B cell (primary cell): ENCODE measurements around the gene KIRREL3. TPM values are rescaled to one million over a fixed set of nuclear protein-coding genes. Genes with fewer than 3 reads are reported as not detected.

Experiments
- ATAC-seq: fragments of 200-7000 bp; cut with Tn5 transposase; one replicate; pipeline ENCODE4 v1.10.0; 2021; ENCODE audit warnings: low read depth, mild to moderate bottlenecking, moderate number of reproducible peaks, moderate library complexity
- CTCF ChIA-PET: fragments of 350-600 bp; sonication (Branson Sonifier 250); formaldehyde crosslinking; loops from one replicate; lab custom pipeline; 2021; ENCODE audit warnings: antibody characterized with exemption, inconsistent platforms; lab: Charles Lee
- POLR2A ChIA-PET: fragments of 350-600 bp; sonication (Branson Sonifier 250); formaldehyde crosslinking; loops from one replicate; lab custom pipeline; 2021; ENCODE audit warnings: antibody characterized with exemption; lab: Charles Lee
- DNase-seq: peaks from one replicate; pipeline ENCODE4 v3.0.0; 2013
- H2AFZ ChIP-seq: 2 replicates; pipeline ENCODE4 v1.6.1; 2012; ENCODE audit warnings: mild to moderate bottlenecking, low read depth, low read length; ENCODE audit not compliant: insufficient read depth, poor library complexity, severe bottlenecking
- H3K27ac ChIP-seq, 2 donors: 1 replicate in 1 of 2; 2 replicates in 1 of 2; pipeline ENCODE4 v1.5.1; 2012 to 2013; ENCODE audit warnings: low read length in 2 of 2, mild to moderate bottlenecking in 2 of 2, moderate library complexity in 1 of 2
- H3K27me3 ChIP-seq, 4 experiments: fragments of 200-600 bp in 1 of 4; sonication (generic) in 1 of 4; replicated peaks in 1 of 4; 1 replicate in 2 of 4; 2 replicates in 2 of 4; pipeline versions ENCODE4 v1.6.1 to v1.7.0; 2013 to 2016; ENCODE audit warnings: low read length in 3 of 4, mild to moderate bottlenecking in 2 of 4, mixed read lengths in 1 of 4, moderate library complexity in 1 of 4; ENCODE audit not compliant: insufficient read depth in 4 of 4, control insufficient read depth in 3 of 4; ENCODE audit errors: control extremely low read depth in 1 of 4
- H3K36me3 ChIP-seq, 2 experiments: replicated peaks in 1 of 2; 1 replicate in 1 of 2; 2 replicates in 1 of 2; pipeline versions ENCODE4 v1.6.1 to v1.7.1; 2013; ENCODE audit warnings: low read length in 1 of 2; ENCODE audit not compliant: insufficient read depth in 2 of 2, control insufficient read depth in 1 of 2; ENCODE audit errors: control extremely low read depth in 1 of 2, extremely low read depth in 1 of 2
- H3K4me1 ChIP-seq, 2 donors: fragments of 200-600 bp in 1 of 2; sonication (generic) in 1 of 2; 1 replicate in 1 of 2; 2 replicates in 1 of 2; pipeline versions ENCODE4 v1.5.1 to v1.6.1; 2013 to 2017; ENCODE audit warnings: low read length in 2 of 2; ENCODE audit not compliant: control insufficient read depth in 2 of 2, insufficient read depth in 2 of 2
- H3K4me2 ChIP-seq: replicated peaks from 2 replicates; pipeline ENCODE3; 2012; ENCODE audit warnings: mild to moderate bottlenecking, low read depth, low read length; ENCODE audit not compliant: poor library complexity, severe bottlenecking
- H3K4me3 ChIP-seq, 5 experiments: fragments of 200-600 bp in 1 of 5; sonication (generic) in 1 of 5; 1 replicate in 3 of 5; 2 replicates in 2 of 5; pipeline versions ENCODE4 v1.5.1 to v1.7.0; 2011 to 2016; ENCODE audit warnings: low read length in 4 of 5, mild to moderate bottlenecking in 4 of 5, low read depth in 2 of 5, control low read depth in 1 of 5, moderate library complexity in 1 of 5; ENCODE audit not compliant: insufficient read depth in 1 of 5; ENCODE audit errors: control extremely low read depth in 1 of 5, extremely low read depth in 1 of 5
- H3K79me2 ChIP-seq: fragments of 200-600 bp; sonication (generic); one replicate; pipeline ENCODE4 v1.6.0; 2016; ENCODE audit warnings: low read length; ENCODE audit not compliant: control insufficient read depth, insufficient read depth
- H3K9ac ChIP-seq: fragments of 200-600 bp; sonication (generic); 2 replicates; pipeline ENCODE4 v1.6.1; 2017; ENCODE audit warnings: mild to moderate bottlenecking, low read length, moderate library complexity
- H3K9me3 ChIP-seq, 3 donors: one replicate each; pipeline versions ENCODE4 v1.6.1 to v1.7.1; 2013; ENCODE audit warnings: low read length in 2 of 3; ENCODE audit not compliant: control insufficient read depth in 2 of 3, insufficient read depth in 1 of 3; ENCODE audit errors: control extremely low read depth in 1 of 3
- H4K20me1 ChIP-seq: 2 replicates; pipeline ENCODE4 v1.6.0; 2012; ENCODE audit warnings: mild to moderate bottlenecking, low read length; ENCODE audit not compliant: insufficient read depth, control insufficient read depth, poor library complexity, severe bottlenecking
- H3K27ac Mint-ChIP-seq: one replicate; pipeline ENCODE4 v1.8.0; 2021; ENCODE audit warnings: mixed read lengths
- H3K27me3 Mint-ChIP-seq: one replicate; pipeline ENCODE4 v1.8.0; 2021; ENCODE audit warnings: mixed read lengths
- H3K4me1 Mint-ChIP-seq: one replicate; pipeline ENCODE4 v1.8.0; 2021; ENCODE audit warnings: mixed read lengths
- H3K4me3 Mint-ChIP-seq: one replicate; pipeline ENCODE4 v1.8.0; 2021; ENCODE audit warnings: mixed read lengths
- H3K9me3 Mint-ChIP-seq: one replicate; pipeline ENCODE4 v1.8.0; 2022; ENCODE audit warnings: mixed read lengths; ENCODE audit not compliant: insufficient read depth
- CTCF ChIP-seq: fragments of 200-600 bp; IDR thresholded peaks from one replicate; pipeline ENCODE4 v1.8.0; 2022; ENCODE audit warnings: antibody characterized with exemption, mild to moderate bottlenecking
- EZH2 ChIP-seq: IDR thresholded peaks from 2 replicates; pipeline ENCODE4 v1.6.1; 2012; ENCODE audit warnings: borderline replicate concordance, low read depth, mild to moderate bottlenecking, moderate library complexity, low read length; ENCODE audit not compliant: insufficient read depth, poor library complexity, severe bottlenecking
- WGBS: methylation state at CpG from one replicate; pipeline ENCODE4 v1.1.5; 2013; ENCODE audit warnings: missing lambda C conversion rate; ENCODE audit not compliant: insufficient coverage; 5-methylcytosine and 5-hydroxymethylcytosine counted together
- intact Hi-C: fragments of 100-400 bp; cut with micrococcal nuclease; formaldehyde crosslinking; loops from one replicate; pipeline ENCODE4 v1.10.0; 2022
- polyA plus RNA-seq: library from polyadenylated mRNA; depleted of rRNA; stranded (reverse); fragments of >200 nt; gene quantifications from 2 replicates; pipeline ENCODE4 v1.2.3, GENCODE V29; 2012
- total RNA-seq, 2 donors: library from RNA; stranded (reverse); fragments of 120-200 nt in 1 of 2; gene quantifications; 1 replicate in 1 of 2; 2 replicates in 1 of 2; pipeline versions ENCODE4 v1.2.3 to v1.2.4, GENCODE V29; 2013 to 2022

The KIRREL3 gene
- total and polyA plus RNA-seq, 2 donors (not counting 1 experiment from before 2014, with no cell fraction given): not detected

DNA sequence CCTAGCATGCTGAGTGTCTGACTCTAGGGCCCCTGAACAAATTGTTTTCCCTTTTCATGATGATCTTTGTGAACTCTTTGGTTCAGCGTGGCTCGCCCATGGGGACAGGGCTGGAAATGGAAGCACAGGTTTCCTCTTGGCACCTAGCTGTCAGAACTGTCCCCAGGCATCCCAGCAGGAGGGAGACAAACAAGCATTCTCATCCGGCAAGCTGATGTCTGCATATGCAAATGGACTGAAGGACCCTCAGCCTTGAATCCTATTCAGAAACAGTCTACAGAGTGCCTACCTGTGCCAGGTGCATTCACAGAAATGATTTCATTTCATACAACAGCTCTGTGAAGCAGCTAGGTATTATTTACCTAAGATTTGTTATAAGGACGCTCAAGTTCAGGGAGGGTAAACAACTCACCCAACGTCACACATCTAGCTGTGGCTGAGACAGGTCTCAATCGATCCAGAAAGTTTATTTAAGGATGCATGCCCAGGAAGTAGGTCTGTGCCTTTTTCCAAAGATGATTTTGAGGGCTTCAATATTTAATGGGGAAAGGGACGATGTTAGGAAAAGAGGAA is 176.4 kb downstream of the KIRREL3 start:
- H4K20me1 ChIP-seq: no peaks in the 10 kb centered on the region
- H3K9ac ChIP-seq: no peak overlapping the region
- Mint-ChIP-seq H3K4me3 (no peak overlapping the region), H3K27ac (no peak overlapping the region), H3K27me3 (no peaks in the 10 kb centered on the region), H3K9me3 (no peaks in the 10 kb centered on the region), H3K4me1 (no peaks in the 10 kb centered on the region)
- H3K9me3 ChIP-seq: peaks cover 0 to 2% (median 0%) of the 10 kb centered on the region in 3 donors
- no peak for TF ChIP-seq CTCF
- TF ChIP-seq EZH2: no peak
- H2AFZ ChIP-seq: no peak overlapping the region
- ATAC-seq (no peak), DNase-seq (no peak)
- 89% methylated on average over 6 of the region's 7 CpGs for WGBS
- H3K27me3 ChIP-seq: no peaks in the 10 kb centered on the region
- intact Hi-C loops: no loop called here
- no peaks in the 10 kb centered on the region for H3K79me2 ChIP-seq
- no peak overlapping the region for H3K4me3 ChIP-seq
- no peak overlapping the region for H3K4me2 ChIP-seq
- POLR2A ChIA-PET: no interaction called here
- no peaks in the 10 kb centered on the region for H3K36me3 ChIP-seq
- CTCF ChIA-PET: no interaction called here
- no peaks in the 10 kb centered on the region for H3K4me1 ChIP-seq
- H3K27ac ChIP-seq: no peak overlapping the region

GRCh38 chr11:126823274-126823673 is 177.3 kb downstream of the KIRREL3 start:
- no peak overlapping the region for H3K27ac ChIP-seq
- H3K36me3 ChIP-seq: no peaks in the 10 kb centered on the region
- H3K4me1 ChIP-seq: no peaks in the 10 kb centered on the region
- no peak overlapping the region for H3K4me3 Mint-ChIP-seq
- ATAC-seq: no peak
- no peaks in the 10 kb centered on the region for H3K27me3 Mint-ChIP-seq
- no peaks in the 10 kb centered on the region for H3K27me3 ChIP-seq
- POLR2A ChIA-PET: no interaction called here
- H3K4me3 ChIP-seq: no peak overlapping the region
- no peak overlapping the region for H3K9ac ChIP-seq
- intact Hi-C loops: no loop called here
- peaks cover 0 to 5% (median 0%) of the 10 kb centered on the region in 3 donors for H3K9me3 ChIP-seq
- no peak for DNase-seq
- H3K27ac Mint-ChIP-seq: no peak overlapping the region
- H2AFZ ChIP-seq: no peak overlapping the region
- H3K79me2 ChIP-seq: no peaks in the 10 kb centered on the region
- no peaks in the 10 kb centered on the region for H3K9me3 Mint-ChIP-seq
- CTCF ChIA-PET: no interaction called here
- no peak overlapping the region for H3K4me2 ChIP-seq
- no peaks in the 10 kb centered on the region for H3K4me1 Mint-ChIP-seq
- no peaks in the 10 kb centered on the region for H4K20me1 ChIP-seq
- TF ChIP-seq CTCF (no peak), EZH2 (no peak)
